Lung (tissue), 12 donors: ENCODE measurements around the gene ARSG. TPM values are rescaled to one million over a fixed set of nuclear protein-coding genes. Genes with fewer than 3 reads are reported as not detected.

Experiments
- ATAC-seq: fragments of 200-7000 bp; cut with Tn5 transposase; one replicate; pipeline ENCODE4 v1.9.1; 2020; ENCODE audit warnings: moderate number of reproducible peaks; ENCODE audit not compliant: insufficient read depth, low FRiP score
- DNase-seq, 3 donors: peaks; one replicate each; pipeline ENCODE4 v3.0.0-alpha.2; 2013 to 2017
- H3K27ac ChIP-seq, 2 donors: one replicate each; pipeline ENCODE4 v1.5.1; 2013; ENCODE audit warnings: mild to moderate bottlenecking in 2 of 2, moderate library complexity in 2 of 2, control low read depth in 1 of 2, inconsistent platforms in 1 of 2, low read depth in 1 of 2, low read length in 1 of 2
- H3K27me3 ChIP-seq, 3 donors: one replicate each; pipeline ENCODE4 v1.5.1; 2013; ENCODE audit warnings: low read length in 2 of 3; ENCODE audit not compliant: control insufficient read depth in 3 of 3, insufficient read depth in 3 of 3
- H3K36me3 ChIP-seq, 4 donors: one replicate each; pipeline ENCODE4 v1.5.1; 2013; ENCODE audit warnings: low read length in 4 of 4, mild to moderate bottlenecking in 1 of 4, moderate library complexity in 1 of 4; ENCODE audit not compliant: control insufficient read depth in 4 of 4, insufficient read depth in 4 of 4
- H3K4me1 ChIP-seq, 5 donors: one replicate each; pipeline ENCODE4 v1.5.1; 2013; ENCODE audit warnings: low read length in 5 of 5, mild to moderate bottlenecking in 2 of 5, moderate library complexity in 1 of 5; ENCODE audit not compliant: control insufficient read depth in 5 of 5, insufficient read depth in 5 of 5
- H3K4me3 ChIP-seq: one replicate; pipeline ENCODE4 v1.5.1; 2013; ENCODE audit warnings: mild to moderate bottlenecking, control low read depth, moderate library complexity
- H3K9ac ChIP-seq, 2 donors: one replicate each; pipeline ENCODE4 v1.5.1; 2013; ENCODE audit warnings: low read length in 2 of 2, control low read depth in 1 of 2; ENCODE audit not compliant: insufficient read depth in 1 of 2
- H3K9me3 ChIP-seq, 4 donors: one replicate each; pipeline ENCODE4 v1.5.1; 2013; ENCODE audit warnings: low read length in 3 of 4, mild to moderate bottlenecking in 1 of 4, moderate library complexity in 1 of 4; ENCODE audit not compliant: control insufficient read depth in 4 of 4, insufficient read depth in 3 of 4
- CTCF ChIP-seq: IDR thresholded peaks from 2 replicates; pipeline ENCODE4 v1.5.1; 2012; ENCODE audit warnings: mild to moderate bottlenecking; ENCODE audit errors: control extremely low read depth, extremely low read depth
- WGBS, 2 donors: extraction: QIAGEN DNeasy Blood & Tissue Kit; methylation state at CpG; one replicate each; pipeline ENCODE4 v1.1.7; 2013; 5-methylcytosine and 5-hydroxymethylcytosine counted together
- polyA plus RNA-seq, 2 donors: library from polyadenylated mRNA; stranded (reverse); fragments of 200-250 nt; gene quantifications; one replicate each; pipeline ENCODE4 v1.2.1, GENCODE V29; 2013
- total RNA-seq, 2 donors: library from RNA; depleted of rRNA in 1 of 2; stranded (reverse); fragments of >200 nt in 1 of 2; gene quantifications; one replicate each; pipeline ENCODE4 v1.2.1, GENCODE V29; 2014 to 2021
- donor health status: control.
- donor health status: control.
- donor health status: Bipolar disorder and iron deficiency.
- donor health status: healthy.
- donor health status: DM: yes; HTN: yes; CAD: no.

ARSG gene
- total and polyA plus RNA-seq, 4 donors = 1.5 to 9.3 (median 4.3) TPM

- H3K4me1 ChIP-seq = peaks cover 0 to 8% (median under 1%) of the 10 kb centered on the region in 5 donors
- no peak overlapping the region for H3K4me3 ChIP-seq
- no peak overlapping the region for H3K27ac ChIP-seq
- WGBS, 2 donors = 86 to 87% methylated on average over 9 of the region's 9 CpGs
- no peak overlapping the region for H3K9ac ChIP-seq
- H3K9me3 ChIP-seq = no peaks in the 10 kb centered on the region
- DNase-seq (no peak), ATAC-seq (no peak)
- TF ChIP-seq CTCF = no peak
- no peaks in the 10 kb centered on the region for H3K27me3 ChIP-seq
- H3K36me3 ChIP-seq = peaks cover 5 to 47% (median 19%) of the 10 kb centered on the region in 4 donors
Observed at GRCh38 chr17:68446626-68447041, 155.3 kb downstream of the ARSG start.

- ATAC-seq (no peak), DNase-seq (no peak)
- Histone ChIP-seq H3K9me3 (no peaks in the 10 kb centered on the region), H3K27me3 (no peaks in the 10 kb centered on the region), H3K4me3 (no peak overlapping the region), H3K4me1 (peaks cover 0 to 9% (median 0%) of the 10 kb centered on the region in 5 donors), H3K27ac (no peak overlapping the region), H3K9ac (no peak overlapping the region), H3K36me3 (peaks cover 6 to 42% (median 18%) of the 10 kb centered on the region in 4 donors)
- no peak for TF ChIP-seq CTCF
- 91 to 92% methylated on average over 13 of the region's 13 CpGs for WGBS, 2 donors
Observed at GRCh38 chr17:68449021-68449739, 157.9 kb downstream of the ARSG start.

- DNase-seq = no peak
- WGBS, 2 donors = 87 to 90% methylated on average over 8 of the region's 8 CpGs
- H3K27me3 ChIP-seq = no peaks in the 10 kb centered on the region
- no peak for TF ChIP-seq CTCF
- H3K4me3 ChIP-seq = no peak overlapping the region
- H3K9ac ChIP-seq = no peak overlapping the region
- H3K27ac ChIP-seq = no peak overlapping the region
- H3K9me3 ChIP-seq = no peaks in the 10 kb centered on the region
- H3K36me3 ChIP-seq = peaks cover 6 to 39% (median 17%) of the 10 kb centered on the region in 4 donors
- H3K4me1 ChIP-seq = peaks cover 0 to 10% (median 2%) of the 10 kb centered on the region in 5 donors
- ATAC-seq = no peak
Observed at GRCh38 chr17:68450391-68450790, 159.1 kb downstream of the ARSG start.
